ENCODE data around the gene COL9A3.

- TF ChIP-seq POLR2AphosphoS5 (IDR thresholded peaks at IDR 0.05; ENCODE audit: borderline replicate concordance, low read depth, low read length) (no peak), EZH2 (IDR thresholded peaks at IDR 0.05) (no peak)
These were observed 46.5 kb upstream of the COL9A3 start for GRCh38 chr20:62770111-62770910.
